Neural progenitor cell (in vitro differentiated cells): ENCODE data around the gene WNT6. TPM values are rescaled to one million over a fixed set of nuclear protein-coding genes. Genes with fewer than 3 reads are reported as not detected.

ENCODE experiments used
- DNase-seq: peaks from one replicate; pipeline ENCODE4 v3.0.0-alpha.2; 2016; ENCODE audit warnings: low spot score
- H2AFZ ChIP-seq: fragments of 200-600 bp; sonication (generic); replicated peaks from 2 replicates; pipeline ENCODE4 v1.6.1; 2016; ENCODE audit warnings: antibody characterized with exemption
- H3F3A ChIP-seq: fragments of 200-600 bp; sonication (generic); 2 replicates; pipeline ENCODE4 v1.6.1; 2016; ENCODE audit warnings: antibody characterized with exemption, low read depth
- H3K27ac ChIP-seq: fragments of 200-600 bp; sonication (generic); 2 replicates; pipeline ENCODE4 v1.5.1; 2016; ENCODE audit warnings: mild to moderate bottlenecking
- H3K27me3 ChIP-seq: fragments of 200-600 bp; sonication (generic); 2 replicates; pipeline ENCODE4 v1.6.1; 2016; ENCODE audit warnings: mild to moderate bottlenecking, moderate library complexity
- H3K36me3 ChIP-seq: fragments of 200-600 bp; sonication (generic); 2 replicates; pipeline ENCODE4 v1.5.1; 2016
- H3K4me1 ChIP-seq: fragments of 200-600 bp; sonication (generic); 2 replicates; pipeline ENCODE4 v1.6.1; 2016; ENCODE audit warnings: mixed run types
- H3K4me2 ChIP-seq: fragments of 200-600 bp; sonication (generic); 2 replicates; pipeline ENCODE4 v1.6.1; 2016
- H3K4me3 ChIP-seq: fragments of 200-600 bp; sonication (generic); 2 replicates; pipeline ENCODE4 v1.5.1; 2016
- H3K79me2 ChIP-seq: fragments of 200-600 bp; sonication (generic); 2 replicates; pipeline ENCODE4 v1.6.1; 2016; ENCODE audit warnings: low read depth
- H3K9ac ChIP-seq: fragments of 200-600 bp; sonication (generic); 2 replicates; pipeline ENCODE4 v1.6.1; 2016
- H3K9me3 ChIP-seq: fragments of 200-600 bp; sonication (generic); 2 replicates; pipeline ENCODE4 v1.5.1; 2016; ENCODE audit warnings: low read depth
- H4K20me1 ChIP-seq: fragments of 200-600 bp; sonication (generic); 2 replicates; pipeline ENCODE4 v1.6.1; 2016; ENCODE audit warnings: low read depth
- H3K27ac Mint-ChIP-seq: 3 replicates; pipeline ENCODE4 v1.8.0; 2021; ENCODE audit warnings: mixed read lengths
- H3K27me3 Mint-ChIP-seq: 2 replicates; pipeline ENCODE4 v1.8.0; 2022; ENCODE audit warnings: low read depth, mild to moderate bottlenecking, inconsistent platforms, moderate library complexity, mixed read lengths; ENCODE audit not compliant: insufficient read depth
- H3K36me3 Mint-ChIP-seq: 3 replicates; pipeline ENCODE4 v1.8.0; 2021; ENCODE audit warnings: mixed read lengths
- H3K4me1 Mint-ChIP-seq: 3 replicates; pipeline ENCODE4 v1.8.0; 2021; ENCODE audit warnings: mixed read lengths
- H3K4me3 Mint-ChIP-seq: 3 replicates; pipeline ENCODE4 v1.8.0; 2021; ENCODE audit warnings: mild to moderate bottlenecking, moderate library complexity, mixed read lengths
- H3K9me3 Mint-ChIP-seq: 3 replicates; pipeline ENCODE4 v1.8.0; 2020; ENCODE audit warnings: mixed read lengths
- CTCF ChIP-seq: fragments of 200-600 bp; sonication (generic); IDR thresholded peaks from 2 replicates; pipeline ENCODE4 v1.5.1; 2017; ENCODE audit warnings: antibody characterized with exemption, mild to moderate bottlenecking
- EZH2 ChIP-seq: fragments of 200-600 bp; sonication (generic); IDR thresholded peaks from 2 replicates; pipeline ENCODE4 v1.6.1; 2017; ENCODE audit warnings: antibody characterized with exemption, mild to moderate bottlenecking, moderate library complexity
- EZH2phosphoT487 ChIP-seq: fragments of 200-600 bp; sonication (generic); IDR thresholded peaks from 2 replicates; pipeline ENCODE4 v1.6.1; 2017; ENCODE audit warnings: antibody characterized with exemption
- total RNA-seq: library from RNA; depleted of rRNA; stranded (reverse); fragments of >200 nt; gene quantifications from 2 replicates; pipeline ENCODE4 v1.2.3, GENCODE V29; 2015; ENCODE audit warnings: low replicate concordance

Gene WNT6
- total RNA-seq, 1 donor from 2014 or later, result not detected

GRCh38 chr2:218889937-218890336 lies 30.3 kb downstream of the WNT6 start:
- Histone ChIP-seq H3F3A (no peaks in the 10 kb centered on the region), H3K79me2 (no peaks in the 10 kb centered on the region), H4K20me1 (peaks cover 22% of the 10 kb centered on the region), H3K36me3 (no peaks in the 10 kb centered on the region), H2AFZ (no peak overlapping the region), H3K9ac (no peak overlapping the region), H3K4me1 (no peaks in the 10 kb centered on the region), H3K27ac (no peak overlapping the region), H3K4me2 (no peak overlapping the region), H3K4me3 (no peak overlapping the region), H3K27me3 (peaks cover 100% of the 10 kb centered on the region), H3K9me3 (no peaks in the 10 kb centered on the region)
- Mint-ChIP-seq H3K4me3 (no peak overlapping the region), H3K27ac (no peak overlapping the region), H3K9me3 (peaks cover 3% of the 10 kb centered on the region), H3K27me3 (peaks cover 66% of the 10 kb centered on the region), H3K4me1 (peaks cover 13% of the 10 kb centered on the region), H3K36me3 (no peaks in the 10 kb centered on the region)
- TF ChIP-seq CTCF (no peak), EZH2phosphoT487 (no peak)
- DNase-seq, result no peak

GRCh38 chr2:218890369-218890768 lies 30.8 kb downstream of the WNT6 start:
- Histone ChIP-seq H3K27ac (no peak overlapping the region), H3K27me3 (peaks cover 100% of the 10 kb centered on the region), H4K20me1 (peaks cover 26% of the 10 kb centered on the region), H3K9me3 (no peaks in the 10 kb centered on the region), H3K79me2 (no peaks in the 10 kb centered on the region), H3K9ac (no peak overlapping the region), H3K4me2 (no peak overlapping the region), H2AFZ (no peak overlapping the region), H3F3A (no peaks in the 10 kb centered on the region), H3K36me3 (no peaks in the 10 kb centered on the region), H3K4me3 (no peak overlapping the region), H3K4me1 (no peaks in the 10 kb centered on the region)
- no peak for TF ChIP-seq CTCF
- no peak for TF ChIP-seq EZH2
- no peak overlapping the region for H3K4me3 Mint-ChIP-seq
- DNase-seq, result no peak
- peaks cover 65% of the 10 kb centered on the region for H3K27me3 Mint-ChIP-seq
- peaks cover 13% of the 10 kb centered on the region for H3K4me1 Mint-ChIP-seq
- H3K9me3 Mint-ChIP-seq, result peaks cover 4% of the 10 kb centered on the region
- no peak overlapping the region for H3K27ac Mint-ChIP-seq
- H3K36me3 Mint-ChIP-seq, result no peaks in the 10 kb centered on the region

GRCh38 chr2:218891275-218892135 lies 31.9 kb downstream of the WNT6 start:
- peaks cover 100% of the 10 kb centered on the region for H3K27me3 ChIP-seq
- H3K27ac Mint-ChIP-seq, result no peak overlapping the region
- H3K36me3 Mint-ChIP-seq, result no peaks in the 10 kb centered on the region
- no peak for DNase-seq
- no peaks in the 10 kb centered on the region for H3K79me2 ChIP-seq
- H3K27ac ChIP-seq, result no peak overlapping the region
- H2AFZ ChIP-seq, result no peak overlapping the region
- H3K4me3 Mint-ChIP-seq, result peak overlapping the region; percentile 66
- H3K27me3 Mint-ChIP-seq, result peaks cover 69% of the 10 kb centered on the region
- peaks cover 12% of the 10 kb centered on the region for H3K4me1 Mint-ChIP-seq
- H3F3A ChIP-seq, result no peaks in the 10 kb centered on the region
- peaks cover 38% of the 10 kb centered on the region for H4K20me1 ChIP-seq
- no peaks in the 10 kb centered on the region for H3K4me1 ChIP-seq
- no peak for TF ChIP-seq CTCF
- TF ChIP-seq EZH2, result no peak
- TF ChIP-seq EZH2phosphoT487, result no peak
- no peak overlapping the region for H3K9ac ChIP-seq
- H3K9me3 Mint-ChIP-seq, result peaks cover 4% of the 10 kb centered on the region
- no peak overlapping the region for H3K4me2 ChIP-seq
- no peaks in the 10 kb centered on the region for H3K9me3 ChIP-seq
- H3K4me3 ChIP-seq, result no peak overlapping the region
- H3K36me3 ChIP-seq, result no peaks in the 10 kb centered on the region
